ENCODE measurements around the gene LFNG. TPM values are rescaled to one million over a fixed set of nuclear protein-coding genes. Genes with fewer than 3 reads are reported as not detected.
A peak's percentile ranks its signal among the peaks of the same experiment; 100 is the strongest.

Gene LFNG
- total and polyA plus RNA-seq, 2 of the 13 experiments (the other 11 are each of a cell fraction or from before 2014, with no cell fraction given) = 0.44 to 1.5 TPM

DNA sequence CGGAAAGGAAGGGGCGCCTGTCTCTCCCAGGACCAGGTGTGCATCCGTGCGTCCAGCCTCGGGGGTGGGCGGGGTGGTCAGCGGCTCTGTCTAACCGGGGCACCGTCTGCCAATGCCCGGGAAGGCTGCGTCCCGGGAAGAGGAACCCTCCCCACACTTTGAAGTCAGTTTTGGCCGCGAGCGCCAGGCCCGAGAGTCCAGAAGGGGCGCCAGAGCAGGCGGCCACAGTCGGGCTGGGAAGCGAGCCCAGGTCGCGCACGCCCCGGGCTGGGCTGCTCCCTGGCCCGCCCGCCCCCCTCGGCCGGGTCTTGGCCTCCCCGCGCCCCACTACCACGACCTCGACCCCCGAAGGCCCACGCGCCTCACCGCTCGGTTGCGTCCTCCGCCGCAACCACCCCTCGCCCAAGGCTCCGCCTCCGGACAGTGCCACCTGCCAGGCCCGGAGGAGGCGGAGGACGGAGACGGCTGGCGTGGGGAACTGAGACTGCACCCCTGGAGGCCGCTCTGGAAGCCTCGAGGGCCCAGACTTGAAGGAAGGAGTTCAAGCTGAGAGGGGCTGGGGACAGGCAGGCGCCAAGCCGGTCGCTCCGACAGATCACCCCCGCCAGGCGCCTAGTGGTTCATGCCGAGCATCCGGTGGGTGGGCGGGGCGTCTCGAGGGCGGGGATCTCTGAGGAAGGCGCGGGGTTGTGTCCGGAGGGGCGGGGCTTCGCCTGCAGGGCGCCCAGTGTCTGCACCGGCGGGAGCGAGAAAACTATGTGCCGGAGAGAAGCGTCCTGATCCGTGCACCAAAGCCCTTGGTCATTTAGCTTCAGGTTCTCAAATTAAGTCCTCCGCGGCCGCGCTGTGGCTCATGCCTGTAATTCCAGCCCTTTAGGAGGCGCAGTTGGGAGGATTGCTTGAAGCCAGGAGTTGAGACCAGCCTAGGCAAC lies 35.8 kb downstream of the LFNG start, which contains the start of gene BRAT1 (continued):
- no peak for TF ChIP-seq ZMYM4 (CRISPR knock-in tag; IDR thresholded peaks at IDR 0.05)
- no peak for TF ChIP-seq EP300 (IDR thresholded peaks at IDR 0.05; ENCODE audit: low read depth in 2 of 2, low read length in 2 of 2)
- no peak; the same call in 1 of the 2 replicates for TF ChIP-seq EP300 (CRISPR knock-in tag; IDR thresholded peaks at IDR 0.05; ENCODE audit: borderline replicate concordance)
- TF ChIP-seq ZNF343 (CRISPR knock-in tag; IDR thresholded peaks at IDR 0.05) = peak; percentile 85
- TF ChIP-seq, protein P1, sequence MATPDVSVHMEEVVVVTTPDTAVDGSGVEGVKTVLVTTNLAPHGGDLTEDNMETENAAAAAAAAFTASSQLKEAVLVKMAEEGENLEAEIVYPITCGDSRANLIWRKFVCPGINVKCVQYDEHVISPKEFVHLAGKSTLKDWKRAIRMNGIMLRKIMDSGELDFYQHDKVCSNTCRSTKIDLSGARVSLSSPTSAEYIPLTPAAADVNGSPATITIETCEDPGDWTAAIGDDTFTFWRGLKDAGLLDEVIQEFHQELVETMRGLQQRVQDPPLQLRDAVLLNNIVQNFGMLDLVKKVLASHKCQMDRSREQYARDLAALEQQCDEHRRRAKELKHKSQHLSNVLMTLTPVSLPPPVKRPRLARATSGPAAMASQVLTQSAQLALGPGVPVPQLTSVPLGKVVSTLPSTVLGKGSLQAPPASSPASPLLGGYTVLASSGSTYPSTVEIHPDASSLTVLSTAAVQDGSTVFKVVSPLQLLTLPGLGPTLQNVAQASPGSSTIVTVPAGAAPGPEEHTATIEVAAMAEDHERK (CRISPR knock-in tag; IDR thresholded peaks at IDR 0.05; ENCODE audit: low read depth) = no peak
- no peak for TF ChIP-seq EED (CRISPR knock-in tag; IDR thresholded peaks at IDR 0.05)
- TF ChIP-seq PHF21A (CRISPR knock-in tag; IDR thresholded peaks at IDR 0.05) = 0 out of 2 replicates have a peak, but pooled peaks have one; percentile 24
- no peak for TF ChIP-seq ZNF549 (CRISPR knock-in tag; IDR thresholded peaks at IDR 0.05)
- no peak for TF ChIP-seq ZSCAN22 (CRISPR knock-in tag; IDR thresholded peaks at IDR 0.05)
- TF ChIP-seq, protein P2, sequence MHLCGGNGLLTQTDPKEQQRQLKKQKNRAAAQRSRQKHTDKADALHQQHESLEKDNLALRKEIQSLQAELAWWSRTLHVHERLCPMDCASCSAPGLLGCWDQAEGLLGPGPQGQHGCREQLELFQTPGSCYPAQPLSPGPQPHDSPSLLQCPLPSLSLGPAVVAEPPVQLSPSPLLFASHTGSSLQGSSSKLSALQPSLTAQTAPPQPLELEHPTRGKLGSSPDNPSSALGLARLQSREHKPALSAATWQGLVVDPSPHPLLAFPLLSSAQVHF (CRISPR knock-in tag; IDR thresholded peaks at IDR 0.05) = no peak
- TF ChIP-seq IRF2 (CRISPR knock-in tag; IDR thresholded peaks at IDR 0.05) = no peak
- TF ChIP-seq NFATC3 (CRISPR knock-in tag; IDR thresholded peaks at IDR 0.05) = no peak
- TF ChIP-seq MATR3 (CRISPR knock-in tag; IDR thresholded peaks at IDR 0.05) = no peak
- no peak for TF ChIP-seq KLF15 (CRISPR knock-in tag; IDR thresholded peaks at IDR 0.05; ENCODE audit: borderline replicate concordance)
- peak; percentile 21; the same call in 1 of the 2 replicates for TF ChIP-seq ZNF331 (CRISPR knock-in tag; IDR thresholded peaks at IDR 0.05)
- TF ChIP-seq, protein P3, sequence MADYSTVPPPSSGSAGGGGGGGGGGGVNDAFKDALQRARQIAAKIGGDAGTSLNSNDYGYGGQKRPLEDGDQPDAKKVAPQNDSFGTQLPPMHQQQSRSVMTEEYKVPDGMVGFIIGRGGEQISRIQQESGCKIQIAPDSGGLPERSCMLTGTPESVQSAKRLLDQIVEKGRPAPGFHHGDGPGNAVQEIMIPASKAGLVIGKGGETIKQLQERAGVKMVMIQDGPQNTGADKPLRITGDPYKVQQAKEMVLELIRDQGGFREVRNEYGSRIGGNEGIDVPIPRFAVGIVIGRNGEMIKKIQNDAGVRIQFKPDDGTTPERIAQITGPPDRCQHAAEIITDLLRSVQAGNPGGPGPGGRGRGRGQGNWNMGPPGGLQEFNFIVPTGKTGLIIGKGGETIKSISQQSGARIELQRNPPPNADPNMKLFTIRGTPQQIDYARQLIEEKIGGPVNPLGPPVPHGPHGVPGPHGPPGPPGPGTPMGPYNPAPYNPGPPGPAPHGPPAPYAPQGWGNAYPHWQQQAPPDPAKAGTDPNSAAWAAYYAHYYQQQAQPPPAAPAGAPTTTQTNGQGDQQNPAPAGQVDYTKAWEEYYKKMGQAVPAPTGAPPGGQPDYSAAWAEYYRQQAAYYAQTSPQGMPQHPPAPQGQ (CRISPR knock-in tag; IDR thresholded peaks at IDR 0.05; ENCODE audit: borderline replicate concordance) = no peak
- TF ChIP-seq ZNF546 (CRISPR knock-in tag; conservative IDR thresholded peaks at IDR 0.05) = no peak
- no peak for TF ChIP-seq KAT2B (IDR thresholded peaks at IDR 0.05; ENCODE audit: borderline replicate concordance, low read depth, low read length)
- no peak for TF ChIP-seq MBD4 (IDR thresholded peaks at IDR 0.05; ENCODE audit: borderline replicate concordance, low read length)
- no peak for TF ChIP-seq RBAK (CRISPR knock-in tag; IDR thresholded peaks at IDR 0.05)
- TF ChIP-seq FOXK1 (CRISPR knock-in tag; IDR thresholded peaks at IDR 0.05; ENCODE audit: borderline replicate concordance, low read depth) = no peak
- no peak for TF ChIP-seq NR3C1 (CRISPR knock-in tag; IDR thresholded peaks at IDR 0.05)
- TF ChIP-seq MYNN (CRISPR knock-in tag; IDR thresholded peaks at IDR 0.05; ENCODE audit: low read depth) = no peak
- TF ChIP-seq THYN1 (CRISPR knock-in tag; IDR thresholded peaks at IDR 0.05; ENCODE audit: borderline replicate concordance, low read depth) = no peak
- TF ChIP-seq, protein P4, sequence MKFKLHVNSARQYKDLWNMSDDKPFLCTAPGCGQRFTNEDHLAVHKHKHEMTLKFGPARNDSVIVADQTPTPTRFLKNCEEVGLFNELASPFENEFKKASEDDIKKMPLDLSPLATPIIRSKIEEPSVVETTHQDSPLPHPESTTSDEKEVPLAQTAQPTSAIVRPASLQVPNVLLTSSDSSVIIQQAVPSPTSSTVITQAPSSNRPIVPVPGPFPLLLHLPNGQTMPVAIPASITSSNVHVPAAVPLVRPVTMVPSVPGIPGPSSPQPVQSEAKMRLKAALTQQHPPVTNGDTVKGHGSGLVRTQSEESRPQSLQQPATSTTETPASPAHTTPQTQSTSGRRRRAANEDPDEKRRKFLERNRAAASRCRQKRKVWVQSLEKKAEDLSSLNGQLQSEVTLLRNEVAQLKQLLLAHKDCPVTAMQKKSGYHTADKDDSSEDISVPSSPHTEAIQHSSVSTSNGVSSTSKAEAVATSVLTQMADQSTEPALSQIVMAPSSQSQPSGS (CRISPR knock-in tag; IDR thresholded peaks at IDR 0.05) = peak; percentile 64; the same call in 1 of the 2 replicates
- TF ChIP-seq ZMYM2 (CRISPR knock-in tag; IDR thresholded peaks at IDR 0.05) = no peak

Data from HepG2 (cell line).